Measurements from ENCODE around the gene BCOR.

DNA sequence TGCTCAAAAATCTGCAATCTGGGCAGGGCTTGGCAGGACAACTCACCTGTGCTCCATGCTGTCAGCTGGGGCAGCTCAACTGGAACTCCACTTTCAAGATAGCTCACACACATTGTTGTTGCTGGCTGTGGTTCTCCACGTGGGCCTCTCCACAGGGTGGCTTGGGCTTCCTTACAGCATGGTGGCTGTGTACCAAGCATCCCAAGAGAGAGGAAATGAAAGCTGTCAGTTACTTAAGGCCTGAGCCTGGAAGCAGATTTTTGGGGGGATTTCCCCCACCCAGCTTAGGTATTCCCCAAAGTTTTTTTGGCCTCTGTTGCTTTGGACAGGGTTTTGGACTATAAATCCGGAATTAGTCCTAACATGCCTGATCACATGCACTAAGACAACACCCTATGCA is 81.0 kb downstream of the BCOR start:
- TF ChIP-seq, protein P1, sequence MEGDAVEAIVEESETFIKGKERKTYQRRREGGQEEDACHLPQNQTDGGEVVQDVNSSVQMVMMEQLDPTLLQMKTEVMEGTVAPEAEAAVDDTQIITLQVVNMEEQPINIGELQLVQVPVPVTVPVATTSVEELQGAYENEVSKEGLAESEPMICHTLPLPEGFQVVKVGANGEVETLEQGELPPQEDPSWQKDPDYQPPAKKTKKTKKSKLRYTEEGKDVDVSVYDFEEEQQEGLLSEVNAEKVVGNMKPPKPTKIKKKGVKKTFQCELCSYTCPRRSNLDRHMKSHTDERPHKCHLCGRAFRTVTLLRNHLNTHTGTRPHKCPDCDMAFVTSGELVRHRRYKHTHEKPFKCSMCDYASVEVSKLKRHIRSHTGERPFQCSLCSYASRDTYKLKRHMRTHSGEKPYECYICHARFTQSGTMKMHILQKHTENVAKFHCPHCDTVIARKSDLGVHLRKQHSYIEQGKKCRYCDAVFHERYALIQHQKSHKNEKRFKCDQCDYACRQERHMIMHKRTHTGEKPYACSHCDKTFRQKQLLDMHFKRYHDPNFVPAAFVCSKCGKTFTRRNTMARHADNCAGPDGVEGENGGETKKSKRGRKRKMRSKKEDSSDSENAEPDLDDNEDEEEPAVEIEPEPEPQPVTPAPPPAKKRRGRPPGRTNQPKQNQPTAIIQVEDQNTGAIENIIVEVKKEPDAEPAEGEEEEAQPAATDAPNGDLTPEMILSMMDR (conservative IDR thresholded peaks at IDR 0.05; ENCODE audit: low read length), result no peak
- TF ChIP-seq EZH2phosphoT487 (IDR thresholded peaks at IDR 0.05; ENCODE audit: borderline replicate concordance), result no peak
